SK-N-MC (cell line): ENCODE measurements around the gene SAYSD1.

Experiments used
- EZH2 ChIP-seq: fragments of 200-600 bp; sonication (generic); IDR thresholded peaks from one replicate; pipeline ENCODE4 v1.6.1; 2017; ENCODE audit warnings: antibody characterized with exemption
- FOXP2 ChIP-seq: optimal IDR thresholded peaks from 2 replicates; pipeline ENCODE3; 2011; ENCODE audit warnings: mild to moderate bottlenecking, moderate library complexity; ENCODE audit not compliant: insufficient read depth; ENCODE audit errors: extremely low read length, control extremely low read depth
- POLR2AphosphoS5 ChIP-seq: IDR thresholded peaks from 2 replicates; pipeline ENCODE4 v1.6.1; 2012; ENCODE audit warnings: mild to moderate bottlenecking, low read depth, low read length, borderline replicate concordance

- TF ChIP-seq EZH2 (no peak), POLR2AphosphoS5 (no peak), FOXP2 (no peak)
Measured at GRCh38 chr6:39128106-39128505, 13.1 kb upstream of the SAYSD1 start.
